Fibroblast of the conjunctiva (primary cell): ENCODE data around the gene MEIS3.

Source experiments
- DNase-seq: peaks from one replicate; pipeline ENCODE4 v3.0.0-alpha.2; 2010; ENCODE audit warnings: low read depth

MEIS3 gene

DNA sequence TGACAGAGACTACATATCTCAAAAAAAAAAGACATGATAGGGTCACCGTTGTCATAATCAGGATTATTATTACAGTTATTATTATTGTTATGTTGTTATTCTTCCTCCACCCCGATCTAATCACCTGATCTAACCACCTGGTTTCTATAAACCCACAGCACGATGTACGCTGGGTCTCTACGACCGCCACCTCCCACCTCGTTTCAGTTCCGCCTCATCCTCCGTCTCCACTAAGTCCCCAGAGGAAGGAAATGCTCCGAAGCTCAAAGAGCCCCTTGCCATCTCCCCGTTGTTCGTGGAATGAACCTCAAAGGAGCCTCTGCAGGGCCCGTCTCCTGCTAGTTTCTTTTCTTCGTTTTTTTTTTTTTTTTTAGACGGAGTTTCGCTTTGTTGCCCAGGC is 15.9 kb upstream of the MEIS3 start:
- DNase-seq: no peak

DNA sequence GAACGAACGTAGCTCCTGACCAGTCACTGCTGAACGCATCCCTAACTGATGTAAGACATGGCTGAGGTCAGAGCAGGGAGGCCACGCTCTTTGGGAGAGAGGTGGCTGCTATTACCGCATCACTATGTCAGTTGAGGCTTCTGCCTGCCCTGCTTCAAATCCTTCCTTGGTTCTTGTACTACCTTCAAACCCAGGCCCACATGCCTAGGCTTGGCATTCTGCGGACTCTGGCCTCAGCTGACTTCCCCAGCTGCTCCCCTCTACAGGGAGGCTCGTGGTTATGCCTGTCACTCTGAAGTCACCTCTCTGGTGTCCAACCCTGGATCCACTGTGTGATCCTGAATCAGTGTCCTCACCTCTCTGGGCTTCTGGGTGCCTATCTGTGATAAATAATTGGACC is 14.8 kb upstream of the MEIS3 start:
- no peak for DNase-seq

DNA sequence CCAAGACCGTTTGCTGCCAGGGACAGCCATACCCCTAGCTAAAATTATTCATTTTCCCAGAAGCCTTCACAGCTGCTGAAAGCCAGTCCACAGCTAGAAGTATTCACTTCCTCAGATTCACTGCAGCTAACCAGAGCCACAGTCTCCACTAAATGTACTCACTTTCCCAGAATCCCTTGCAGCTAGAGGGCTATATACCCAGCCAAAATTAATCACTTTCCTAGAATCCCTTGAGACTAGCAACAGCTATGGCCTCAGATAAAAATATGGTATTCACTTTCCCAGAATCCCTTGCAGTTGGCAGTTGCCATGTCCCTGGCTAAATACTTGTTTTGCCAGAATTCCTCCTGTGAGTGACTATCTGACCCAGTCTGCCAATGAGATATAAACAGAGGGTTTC is 13.8 kb upstream of the MEIS3 start:
- DNase-seq: no peak

DNA sequence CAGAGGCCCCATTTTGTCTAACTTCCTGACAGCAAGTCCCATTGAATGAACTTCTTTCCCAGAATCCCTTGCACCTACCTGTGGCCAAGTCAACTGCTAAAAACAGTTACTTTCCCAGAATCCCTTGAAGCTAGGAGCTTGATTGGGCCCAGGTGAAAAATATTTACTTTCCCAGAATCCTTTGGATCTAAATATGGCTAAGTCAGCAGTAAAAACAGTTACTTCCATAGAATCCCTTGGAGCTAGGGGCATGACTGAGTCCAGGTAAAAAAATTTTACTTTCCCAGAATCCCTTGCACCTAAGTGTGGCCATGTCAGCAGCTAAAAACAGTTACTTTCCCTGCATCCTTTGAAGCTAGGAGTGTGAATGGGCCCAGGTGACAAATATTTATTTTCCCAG is 13.2 kb upstream of the MEIS3 start:
- no peak for DNase-seq

DNA sequence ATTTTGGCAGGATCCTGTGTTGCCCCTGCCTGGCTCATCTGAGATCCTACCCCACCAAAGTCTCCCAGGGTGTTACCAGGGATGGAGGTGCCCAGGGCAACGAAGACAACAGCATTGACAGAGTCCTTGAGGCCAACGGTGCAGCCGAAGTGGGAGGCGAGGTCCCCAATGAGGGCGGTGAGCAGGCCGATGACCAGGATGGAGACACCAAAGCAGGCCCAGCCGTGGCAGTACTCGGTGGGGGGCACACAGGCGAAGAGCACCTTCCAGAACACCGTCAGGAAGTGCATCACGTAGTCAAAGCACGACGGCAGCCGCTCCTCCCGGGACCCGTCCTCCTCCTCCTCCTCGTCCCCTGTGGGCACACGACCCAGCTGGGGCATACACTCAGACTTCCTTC is 12.8 kb upstream of the MEIS3 start:
- DNase-seq: no peak

DNA sequence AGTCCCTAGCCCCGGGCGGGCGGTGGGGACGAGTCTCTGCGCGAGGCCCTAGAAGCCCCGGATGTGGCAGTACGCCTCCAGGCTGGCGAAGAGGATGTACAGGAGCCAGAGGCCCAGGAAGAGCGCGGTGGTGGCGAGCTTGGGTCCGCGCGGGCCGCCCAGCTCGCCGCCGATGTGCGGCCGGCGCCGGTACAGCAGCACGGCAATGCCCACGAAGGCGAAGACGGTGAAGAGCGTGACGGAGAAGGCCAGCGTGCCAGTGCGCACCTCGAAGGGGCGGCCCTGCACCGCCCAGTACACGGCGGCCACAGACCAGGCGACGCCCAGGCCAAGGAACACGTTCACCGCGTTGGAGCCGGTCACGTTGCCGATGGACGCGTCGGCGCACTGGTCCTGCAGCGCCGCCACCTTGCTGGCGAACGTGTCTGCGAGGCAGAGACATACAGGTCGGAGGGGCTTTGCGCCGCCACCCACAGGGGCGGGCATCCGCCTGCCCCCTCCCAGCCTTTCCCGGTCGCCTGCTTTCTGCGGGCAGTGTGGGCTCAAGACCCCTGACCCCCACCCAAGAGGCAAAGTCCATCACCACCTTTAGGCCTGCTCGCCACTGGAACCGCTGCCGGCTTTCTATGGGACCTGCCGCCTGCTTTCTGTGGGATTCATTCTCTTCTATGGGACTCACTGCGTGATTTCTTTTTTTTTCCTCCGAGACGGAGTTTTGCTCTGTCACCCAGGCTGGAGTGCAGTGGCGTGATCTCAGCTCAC is 10.9 kb upstream of the MEIS3 start:
- no peak for DNase-seq

DNA sequence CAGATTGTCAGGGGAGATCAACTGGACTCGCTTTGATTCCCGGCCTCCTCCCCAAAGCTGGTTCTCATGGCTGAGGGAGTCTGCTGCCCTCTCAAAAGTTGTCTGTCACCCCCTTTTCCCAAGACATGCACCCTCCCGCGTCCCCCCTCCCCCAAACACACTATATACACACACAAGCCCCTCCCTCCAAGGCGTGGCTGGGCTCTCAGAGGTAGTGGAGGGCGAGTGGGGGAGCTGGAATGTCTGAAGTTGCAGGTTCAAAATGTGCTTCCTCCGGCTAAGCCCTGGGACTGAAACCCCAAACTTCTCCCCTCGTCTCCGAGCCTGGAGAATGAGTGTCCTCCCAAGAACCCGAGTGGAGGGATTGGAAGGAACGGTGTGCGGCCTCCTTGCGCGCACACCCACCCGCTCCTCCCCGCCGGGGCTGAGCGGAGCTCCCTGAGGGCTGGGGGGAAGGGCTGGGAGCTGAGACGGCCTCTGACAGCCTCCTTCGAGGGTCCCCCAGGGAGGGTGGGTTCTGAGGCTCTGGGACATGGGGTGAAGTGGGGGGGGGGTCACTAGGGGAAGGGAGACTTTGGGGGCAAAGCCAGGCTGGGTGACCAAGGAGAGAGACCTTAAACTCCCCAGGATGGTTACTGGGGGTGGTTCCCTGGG is 9.9 kb upstream of the MEIS3 start:
- no peak for DNase-seq

DNA sequence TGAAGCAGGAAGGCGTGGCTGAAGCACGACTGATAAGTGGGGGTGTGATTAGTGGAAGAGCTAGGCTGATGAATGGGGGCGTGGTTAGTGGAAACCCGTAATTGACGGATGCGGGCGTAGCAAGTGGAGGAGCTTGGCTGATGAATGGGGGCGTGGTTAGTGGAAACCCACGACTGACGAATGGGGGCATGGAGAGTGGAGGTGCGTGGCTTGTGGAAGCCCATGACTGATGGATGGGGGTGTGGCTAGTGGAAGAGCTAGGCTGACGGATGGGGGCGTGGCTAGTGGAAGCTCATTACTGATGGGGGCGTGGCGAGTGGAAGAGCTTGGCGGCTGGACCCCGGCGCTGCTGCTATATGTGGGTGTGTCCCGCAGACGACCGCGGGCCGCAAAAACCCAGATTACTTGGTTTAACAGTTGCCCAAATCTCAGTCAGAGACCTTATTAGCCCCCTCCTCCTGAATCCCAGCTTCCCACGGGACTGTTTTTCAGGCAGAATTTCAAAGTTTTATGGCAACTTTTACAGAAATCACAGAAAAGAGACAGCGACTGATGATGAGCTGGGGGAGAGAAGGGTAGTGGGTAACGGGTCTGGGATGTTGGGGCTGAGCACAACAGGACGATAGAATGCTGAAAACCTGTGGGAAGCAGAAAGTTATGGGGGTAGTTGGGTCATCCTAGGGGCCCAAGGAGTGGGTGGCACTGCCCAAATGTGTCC is 9.0 kb upstream of the MEIS3 start:
- peak; percentile 97 for DNase-seq

DNA sequence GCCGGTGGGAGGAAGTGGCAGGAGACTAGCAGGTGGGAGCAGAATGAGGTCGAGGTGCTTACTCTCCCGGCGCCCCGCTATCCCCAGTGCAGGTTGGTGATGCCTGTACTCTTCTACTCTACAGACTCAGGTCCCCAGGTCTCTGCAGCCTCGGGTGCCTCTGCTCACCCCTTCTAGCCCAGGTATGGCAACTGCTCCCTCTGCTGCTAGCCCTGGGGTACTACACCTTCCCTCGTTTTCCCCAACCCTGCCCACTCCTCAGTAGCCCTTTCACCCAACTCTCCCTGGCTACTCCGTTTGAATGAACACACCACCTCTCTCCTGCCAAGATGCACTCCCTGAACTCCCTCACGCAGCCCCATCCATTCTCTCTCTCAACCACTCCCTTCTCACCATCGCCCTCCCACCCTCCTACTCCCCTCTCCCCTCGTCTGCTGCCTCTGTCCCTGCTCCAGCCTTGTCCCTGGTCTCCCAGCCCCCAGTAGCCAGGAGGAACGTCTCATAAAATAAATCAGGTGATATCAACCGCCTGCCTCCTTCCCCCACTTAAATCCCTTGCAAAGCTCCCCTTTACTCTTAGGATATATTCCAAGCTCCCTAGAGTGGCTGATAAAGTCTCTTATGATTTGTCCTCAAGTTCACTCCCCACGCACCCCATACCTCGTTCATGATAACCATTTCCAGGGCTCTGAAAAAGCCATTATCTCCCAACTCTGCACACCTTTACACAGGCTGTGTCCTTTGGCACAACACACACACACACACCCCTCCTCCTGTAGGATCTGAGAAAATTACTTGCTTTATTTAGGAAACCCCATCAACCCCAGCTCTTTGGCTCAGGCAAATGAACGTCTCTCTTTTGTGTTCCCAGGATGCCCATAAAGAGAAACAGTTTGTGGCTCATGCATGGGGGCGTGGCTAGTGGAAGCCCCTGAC is 8.2 kb upstream of the MEIS3 start:
- DNase-seq: peak; percentile 30

DNA sequence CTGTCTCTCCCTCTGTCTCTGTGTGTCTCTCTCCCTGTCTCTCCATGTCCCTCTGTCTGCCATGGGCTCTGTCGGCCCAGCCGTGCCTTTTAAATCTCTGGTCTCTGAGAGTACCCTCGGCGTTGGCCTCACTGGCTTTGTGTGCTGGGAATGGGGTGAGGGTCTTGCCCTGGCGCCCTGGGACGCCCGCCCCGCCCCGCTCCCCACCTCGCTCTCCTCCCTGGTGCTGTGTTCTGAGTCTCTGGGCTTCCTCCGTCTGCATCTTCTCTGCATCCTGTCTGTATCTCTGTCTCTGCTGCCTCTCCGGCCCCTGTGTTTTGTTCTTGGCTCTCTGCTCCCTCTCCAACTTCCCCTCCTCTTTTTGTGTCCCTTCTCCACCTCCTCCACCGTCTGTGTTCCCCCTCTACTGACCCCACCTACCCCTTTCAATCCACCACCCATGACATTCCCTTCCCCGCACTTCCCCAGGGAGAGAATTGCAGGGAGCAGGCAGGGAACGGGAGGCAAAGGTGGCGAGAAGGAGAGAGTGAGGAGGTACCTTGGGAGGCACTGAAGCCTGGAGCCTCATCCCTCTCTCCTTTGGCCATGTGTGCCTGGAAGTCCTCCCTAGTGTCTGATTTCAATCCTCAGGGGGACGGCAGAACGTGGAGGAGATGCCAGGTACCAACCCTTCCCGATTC is 4.0 kb upstream of the MEIS3 start:
- no peak for DNase-seq

DNA sequence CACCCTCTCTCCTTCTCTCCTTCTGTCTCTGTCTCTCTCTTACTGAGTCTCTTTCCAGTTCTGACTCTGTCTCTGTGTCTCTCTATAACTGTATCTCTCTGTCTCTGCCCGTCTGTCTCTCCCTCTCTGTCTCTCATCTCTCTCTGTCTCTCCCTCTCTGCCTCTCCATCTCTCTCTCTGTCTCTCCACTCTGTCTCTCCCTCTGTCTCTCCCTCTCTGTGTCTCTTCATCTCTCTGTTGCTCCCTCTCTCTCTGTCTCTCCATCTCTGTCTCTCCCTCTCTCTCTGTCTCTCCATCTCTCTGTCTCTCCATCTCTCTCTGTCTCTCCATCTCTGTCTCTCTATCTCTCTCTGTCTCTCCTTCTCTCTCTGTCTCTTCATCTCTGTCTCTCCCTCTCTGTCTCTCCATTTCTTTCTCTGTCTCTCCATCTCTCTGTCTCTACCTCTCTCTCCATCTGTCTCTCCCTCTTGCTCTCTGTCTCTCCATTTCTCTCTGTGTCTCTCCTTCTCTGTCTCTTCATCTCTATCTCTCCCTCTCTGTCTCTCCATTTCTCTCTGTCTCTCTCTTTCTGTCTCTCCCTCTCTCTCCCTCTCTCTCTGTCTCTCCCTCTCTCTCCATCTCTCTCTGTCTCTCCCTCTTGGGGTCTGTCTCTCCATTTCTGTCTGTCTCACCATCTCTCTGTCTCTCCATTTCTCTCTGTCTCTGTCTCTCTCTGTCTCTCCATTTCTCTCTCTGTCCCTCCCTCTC is 3.3 kb upstream of the MEIS3 start:
- DNase-seq: no peak

DNA sequence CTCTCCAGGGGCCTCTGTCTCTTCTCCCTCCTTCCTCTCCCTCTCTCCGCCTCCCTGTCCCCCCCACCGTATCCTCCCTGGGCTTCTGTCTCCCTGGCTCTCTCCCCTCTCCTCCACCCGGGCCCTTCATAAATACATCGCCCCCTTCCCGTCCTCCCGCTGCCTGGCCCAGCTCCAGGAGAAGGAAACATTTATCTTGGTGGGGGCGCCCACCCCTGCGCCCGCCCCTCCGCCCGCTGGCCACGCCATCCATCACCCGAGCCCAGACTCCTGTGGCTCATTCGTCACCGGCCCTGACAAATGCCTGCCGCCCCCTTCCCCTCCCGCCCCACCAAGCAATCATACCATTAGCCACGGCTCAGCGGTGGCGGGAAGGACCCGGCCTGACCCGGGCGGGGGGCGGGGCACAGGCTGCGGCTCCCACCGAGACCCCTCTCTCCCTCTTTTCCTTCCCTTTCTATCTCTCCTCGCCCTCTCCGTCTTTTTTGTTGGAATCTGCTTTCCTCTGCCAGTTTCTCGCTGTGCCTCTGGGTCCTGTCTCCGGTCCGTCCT is 2.6 kb upstream of the MEIS3 start:
- DNase-seq: no peak

DNA sequence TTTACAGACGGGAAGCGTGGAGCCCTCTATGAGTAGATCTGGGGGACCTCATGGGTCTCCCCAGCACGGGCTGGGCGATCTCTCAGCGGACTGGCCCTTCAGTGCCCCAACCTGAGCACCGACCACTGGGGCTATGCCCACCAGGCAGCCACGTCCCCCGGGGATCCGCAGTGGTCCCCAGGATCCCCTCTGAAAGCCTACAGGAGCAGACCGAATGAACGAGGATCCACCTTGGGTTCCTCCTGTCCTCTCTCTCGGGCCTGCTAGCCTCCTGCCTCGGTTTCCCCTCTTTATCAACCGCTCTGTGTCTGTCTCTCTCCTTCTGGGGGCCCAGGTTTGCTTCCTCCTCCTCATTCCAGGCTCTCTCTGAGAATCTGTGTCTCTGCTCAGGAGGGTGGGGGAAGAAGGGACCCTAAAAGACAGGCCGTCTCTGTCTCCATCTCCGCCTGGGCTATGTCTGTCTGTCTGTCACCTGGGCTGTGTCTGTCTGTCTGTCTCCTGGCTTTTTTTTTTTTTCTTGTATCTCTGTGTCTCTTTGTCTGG is 2.0 kb upstream of the MEIS3 start:
- no peak for DNase-seq

DNA sequence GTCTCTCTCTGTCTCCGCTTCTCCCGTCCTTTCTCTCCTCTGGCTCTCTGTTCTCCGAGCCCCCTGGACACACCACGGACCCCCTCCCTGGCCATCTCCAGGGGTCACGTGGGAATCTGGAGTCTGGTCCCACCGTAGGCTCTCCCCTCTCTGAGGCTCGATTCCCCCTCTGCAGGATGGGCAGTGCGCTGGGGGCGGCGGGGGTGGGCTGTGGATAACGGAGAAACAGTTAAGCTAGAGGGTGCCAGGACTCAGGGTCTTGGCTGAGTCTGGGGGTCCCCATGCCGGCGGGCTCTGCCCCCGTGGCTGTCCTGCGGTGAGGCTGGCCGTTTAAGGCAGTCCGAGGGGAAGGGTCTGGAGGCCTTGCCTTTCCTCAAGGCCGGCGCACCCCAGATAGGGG is 462 bp upstream of the MEIS3 start:
- DNase-seq: no peak

DNA sequence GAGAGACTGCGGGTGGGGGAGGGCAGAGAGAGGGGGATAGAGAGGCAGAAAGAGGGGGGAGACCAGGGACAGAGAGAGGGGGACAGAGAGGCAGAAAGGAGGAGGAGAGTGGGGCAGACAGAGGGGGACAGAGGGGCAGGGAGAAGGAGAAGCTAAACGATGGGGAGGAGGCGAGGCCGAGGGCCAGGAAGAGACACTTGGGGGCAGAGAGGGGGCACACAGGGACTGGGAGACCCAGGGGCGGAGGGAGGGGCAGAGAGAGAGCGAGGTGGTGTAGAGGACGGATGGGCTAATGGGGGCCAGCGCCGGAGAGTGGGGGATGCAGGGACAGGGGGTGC is 666 bp downstream of the MEIS3 start:
- DNase-seq: no peak

DNA sequence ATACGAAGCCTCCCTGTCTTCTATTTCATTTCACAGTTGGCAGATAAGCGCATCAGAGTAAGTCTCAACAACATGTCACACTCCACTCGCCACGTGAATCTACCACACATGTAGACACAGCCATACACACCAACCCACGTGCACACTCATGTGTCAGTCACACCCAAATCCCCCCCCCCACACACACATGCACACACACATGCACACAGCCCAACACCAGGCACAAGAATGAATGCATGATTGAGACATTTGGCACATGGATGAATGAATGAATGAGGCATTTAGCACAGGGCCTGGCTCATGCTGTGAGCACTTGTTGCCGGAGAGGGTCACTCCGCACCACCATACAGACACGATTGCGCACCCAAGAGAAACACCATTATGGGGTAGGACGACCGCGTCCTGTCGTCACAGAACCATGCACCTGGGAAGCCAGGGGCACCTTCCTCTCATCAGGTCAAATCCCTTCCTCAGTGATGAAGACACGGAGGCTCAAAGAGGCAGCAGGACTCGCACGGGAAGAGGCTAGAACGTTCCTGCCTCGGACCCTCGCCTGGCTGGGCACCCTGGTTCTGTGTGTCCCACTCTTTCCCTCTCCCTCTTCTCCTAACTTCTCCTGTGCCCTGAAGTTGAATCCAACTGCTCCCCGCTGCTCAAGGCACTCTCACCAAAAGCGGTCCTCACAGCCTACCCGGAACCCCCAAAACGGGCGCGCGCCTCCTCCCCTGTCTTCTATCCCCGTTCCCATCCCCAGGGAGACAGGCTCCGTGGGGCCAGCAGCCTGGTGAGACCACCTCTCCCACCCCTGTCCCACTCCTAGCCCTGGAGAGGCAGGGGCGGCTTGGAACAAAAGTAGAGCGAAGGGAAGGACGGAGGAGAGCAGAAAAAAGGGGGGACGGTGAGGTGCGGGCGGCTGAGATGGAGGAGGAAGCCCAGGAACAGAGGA is 1.3 kb downstream of the MEIS3 start:
- DNase-seq: no peak

DNA sequence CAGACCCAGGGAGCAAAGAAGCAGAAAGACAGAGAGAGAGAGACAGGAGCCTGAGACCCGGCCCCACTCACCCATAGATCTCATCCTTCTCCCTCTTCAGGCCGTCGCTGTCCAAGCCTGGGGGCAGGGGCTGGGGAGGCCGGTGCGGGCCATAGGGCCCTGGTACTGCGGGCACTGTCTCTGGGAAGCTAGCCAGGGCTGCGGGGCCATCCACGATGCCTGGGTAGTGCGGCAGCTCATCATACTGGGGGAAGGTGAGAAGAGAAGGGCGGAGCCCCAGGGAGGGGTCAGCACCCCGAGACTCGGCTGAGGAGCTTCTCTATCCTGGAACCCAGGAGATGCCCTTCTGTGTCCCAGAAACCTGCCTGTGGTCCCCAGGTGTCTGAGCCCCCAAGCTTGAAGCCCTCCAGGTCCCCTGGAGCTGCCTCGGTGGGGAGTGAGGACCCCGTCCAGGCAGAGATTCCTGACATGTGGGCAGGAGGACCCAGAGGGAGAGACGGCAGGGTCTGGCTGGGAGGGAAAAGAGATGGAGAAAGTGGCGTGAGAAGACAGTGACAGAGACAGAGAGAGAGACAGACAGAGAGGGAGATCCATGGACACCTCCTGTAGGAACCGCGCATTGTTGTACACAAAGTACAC is 2.1 kb downstream of the MEIS3 start:
- DNase-seq: no peak

DNA sequence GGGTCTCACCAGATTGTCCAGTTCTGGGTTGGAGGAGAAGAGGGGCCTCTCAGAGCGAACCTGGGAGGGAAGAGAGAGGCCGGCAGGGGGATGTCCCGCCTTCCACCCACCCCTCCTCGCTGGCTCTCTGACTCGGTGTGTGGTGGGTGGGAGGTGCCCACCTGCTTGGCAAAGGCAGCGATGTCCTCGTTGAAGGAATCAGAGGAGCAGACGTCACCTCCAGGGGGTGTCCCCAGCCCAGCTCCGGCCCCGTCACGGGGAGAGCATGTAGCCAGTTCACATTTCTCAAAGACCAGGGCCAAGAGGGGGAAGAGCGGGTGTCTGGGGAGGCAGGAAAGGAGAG is 2.7 kb downstream of the MEIS3 start:
- DNase-seq: no peak
